Activated CD4-positive, CD25-positive, alpha-beta regulatory T cell (primary cell): Measurements from ENCODE around the gene ORC4.
"Not testable (repeated sequence)": the region's sequence is repeated elsewhere in the genome, so short reads cannot be mapped to it uniquely, and the experiment has no call there.

ENCODE experiments used
- DNase-seq, 4 experiments: peaks; one replicate each; lab custom pipeline; 2025; lab: John Stamatoyannopoulos, UW

ORC4 gene

DNA sequence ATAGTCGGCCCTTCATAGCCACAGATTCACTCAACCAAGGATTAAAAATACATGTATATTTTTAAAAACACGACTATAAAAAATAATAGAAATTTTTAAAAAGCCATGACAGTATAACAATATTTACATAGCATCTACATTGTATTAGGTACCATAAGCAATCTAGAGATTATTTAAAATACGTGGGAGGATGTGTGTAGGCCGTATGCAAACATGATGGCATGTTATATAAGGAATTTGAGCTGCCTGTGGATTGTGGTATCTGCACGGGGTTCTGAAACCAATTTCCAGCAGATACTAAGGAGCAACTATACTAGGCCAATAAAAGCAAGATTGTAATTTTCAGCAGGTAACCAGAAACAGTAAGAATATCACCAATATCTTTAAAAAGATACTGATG is 5.9 kb downstream of the ORC4 start:
- no peak for DNase-seq

DNA sequence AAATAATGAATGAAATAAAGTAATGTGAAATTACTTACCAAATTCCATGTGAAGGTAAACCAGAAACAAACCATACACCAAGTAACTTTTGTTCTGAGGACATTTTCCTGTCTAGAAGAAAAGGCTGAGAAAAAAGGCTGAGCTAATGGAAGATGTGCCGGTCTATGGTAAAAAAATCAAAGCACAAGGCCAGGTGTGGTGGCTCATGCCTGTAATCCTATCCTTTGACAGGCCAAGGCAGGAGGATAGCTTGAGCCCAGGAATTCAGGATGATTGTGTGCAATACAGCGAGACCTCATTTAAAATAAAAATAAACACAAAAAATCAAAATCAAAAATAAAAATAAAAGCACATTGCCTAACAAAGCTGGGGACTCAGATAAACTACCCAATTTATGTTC is 6.7 kb downstream of the ORC4 start:
- DNase-seq = no peak

DNA sequence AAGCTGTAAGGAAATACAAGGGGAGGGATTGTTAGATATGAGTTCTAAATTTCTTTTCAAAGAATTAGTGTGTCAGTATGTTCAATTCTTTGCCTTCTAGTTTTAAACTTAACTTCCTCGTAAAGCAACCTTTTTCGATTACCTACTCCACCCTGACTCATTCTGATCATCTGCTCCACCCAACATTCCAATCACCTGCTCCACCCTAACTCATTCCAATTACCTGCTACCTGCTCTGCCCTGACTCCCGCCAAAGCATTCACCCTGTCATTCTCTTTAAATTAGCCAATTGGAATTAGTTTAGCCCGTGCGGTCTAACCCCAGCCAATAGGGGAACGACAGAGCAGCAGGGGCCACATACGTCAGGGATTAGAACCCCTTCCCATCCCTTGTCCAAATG is 12.1 kb downstream of the ORC4 start:
- not testable (repeated sequence) for DNase-seq

DNA sequence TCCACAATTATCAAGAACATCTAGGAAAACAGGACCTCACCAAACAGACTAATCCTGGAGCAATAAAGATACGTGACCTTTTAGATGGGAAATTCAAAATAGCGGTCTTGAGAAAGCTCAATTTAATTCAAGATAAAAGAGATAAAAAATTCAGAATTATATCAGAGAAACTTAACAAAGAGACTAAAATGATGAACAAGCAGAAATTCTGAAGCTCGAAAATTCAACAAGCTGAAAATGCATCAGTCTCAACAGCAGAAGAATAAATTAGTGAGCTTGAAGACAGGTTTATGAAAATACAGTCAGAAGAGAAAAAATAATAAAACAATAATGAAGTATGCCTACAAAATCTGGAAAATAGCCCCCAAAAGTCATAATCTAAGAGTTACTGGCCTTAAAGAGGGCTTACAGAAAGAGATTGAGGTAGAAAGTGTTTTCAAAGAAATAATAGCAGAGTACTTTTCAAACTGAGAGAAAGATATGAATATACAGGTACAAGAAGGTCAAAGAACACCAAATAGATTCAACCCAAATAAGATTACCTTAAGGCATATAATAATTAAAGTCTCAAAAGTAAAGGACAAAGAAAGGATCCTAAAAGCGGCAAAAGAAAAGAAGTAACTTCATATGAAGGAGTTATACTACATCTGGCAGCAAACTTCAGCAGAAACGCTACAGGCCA is 13.2 kb downstream of the ORC4 start:
- no peak for DNase-seq

DNA sequence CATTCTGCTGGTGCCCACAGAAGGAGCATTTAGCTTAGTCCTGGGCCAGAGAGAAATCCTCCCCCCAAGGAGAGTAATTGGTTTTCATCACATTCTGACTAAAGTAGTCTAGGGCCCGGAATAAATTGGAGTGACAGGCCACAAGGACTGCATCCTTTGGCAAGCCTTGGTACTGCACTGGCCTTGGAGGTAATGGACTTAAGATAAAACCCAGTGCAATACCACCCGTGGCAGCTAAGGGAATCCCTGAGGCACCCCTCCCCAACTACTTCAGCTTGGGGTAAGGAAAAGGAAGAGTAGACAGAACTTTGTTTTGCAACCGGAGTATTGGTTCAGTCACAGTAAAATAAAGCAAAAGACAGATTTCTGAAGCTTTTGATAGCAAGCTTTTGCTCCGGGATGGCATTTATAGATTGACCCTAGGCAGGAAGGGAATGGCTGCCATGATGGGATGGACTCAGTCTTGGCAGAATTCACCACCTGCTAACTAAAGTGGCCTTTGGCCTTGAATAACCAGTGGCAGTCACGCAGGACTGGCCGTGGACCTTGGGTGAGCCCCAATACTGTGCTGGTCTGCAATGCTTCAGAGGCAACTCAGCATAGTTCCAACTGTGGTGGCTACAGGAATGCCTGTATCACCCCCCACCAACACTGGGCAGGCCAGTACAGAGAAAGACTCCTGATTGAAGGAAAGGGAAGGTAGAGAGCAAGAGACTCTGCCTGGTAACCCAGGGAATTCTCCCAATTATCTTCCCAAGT is 14.1 kb downstream of the ORC4 start:
- DNase-seq = no peak

DNA sequence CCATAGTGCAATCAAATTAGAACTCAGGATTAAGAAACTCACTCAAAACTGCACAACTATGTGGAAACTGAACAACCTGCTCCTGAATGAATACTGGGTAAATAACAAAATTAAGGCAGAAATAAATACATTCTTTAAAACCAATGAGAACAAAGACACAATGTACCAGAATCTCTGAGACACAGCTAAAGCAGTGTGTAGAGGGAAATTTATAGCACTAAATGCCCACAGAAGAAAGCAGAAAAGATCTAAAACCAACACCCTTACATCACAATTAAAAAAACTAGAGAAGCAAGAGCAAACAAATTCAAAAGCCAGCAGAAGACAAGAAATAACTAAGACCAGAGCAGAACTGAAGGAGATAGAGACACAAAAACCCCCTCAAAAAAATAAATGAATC is 18.1 kb downstream of the ORC4 start:
- not testable (repeated sequence) for DNase-seq

DNA sequence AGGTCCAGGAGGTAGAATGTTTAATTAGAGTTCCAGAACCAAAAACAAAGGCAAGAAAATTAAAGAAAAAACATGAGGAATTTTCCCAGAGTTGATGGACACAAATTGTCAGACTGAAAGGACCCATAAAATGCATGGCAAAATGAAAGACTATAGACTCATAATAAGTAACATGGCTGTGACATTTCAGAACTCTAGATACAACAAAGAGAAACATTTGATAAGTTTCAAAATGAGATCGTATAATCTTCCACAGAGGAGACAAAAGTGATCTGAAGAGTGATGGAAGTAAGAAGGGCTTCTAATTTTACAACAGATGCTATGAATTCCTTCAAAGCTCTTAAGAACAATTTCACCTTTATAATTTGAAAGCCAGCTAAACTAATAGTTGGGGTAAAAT is 20.4 kb downstream of the ORC4 start:
- DNase-seq = no peak

DNA sequence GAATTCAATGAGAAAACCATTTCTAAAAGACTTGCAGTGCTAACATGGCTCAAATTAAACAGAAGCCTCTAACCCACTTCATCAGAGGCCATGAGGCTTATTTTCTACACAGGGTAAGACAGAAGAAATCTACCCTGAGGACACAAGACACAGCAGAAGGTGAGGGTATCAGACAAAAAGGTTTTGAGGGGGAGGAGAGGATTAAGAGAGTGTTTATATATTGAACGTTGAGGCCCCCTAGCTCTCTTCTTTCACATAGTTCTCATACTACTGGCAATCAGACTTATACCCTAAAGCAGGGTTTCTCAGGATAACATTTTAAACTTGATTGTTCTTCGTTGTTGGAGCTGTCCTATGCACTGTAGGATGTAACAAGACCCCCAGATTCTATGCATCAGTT is 21.4 kb downstream of the ORC4 start:
- DNase-seq = no peak

DNA sequence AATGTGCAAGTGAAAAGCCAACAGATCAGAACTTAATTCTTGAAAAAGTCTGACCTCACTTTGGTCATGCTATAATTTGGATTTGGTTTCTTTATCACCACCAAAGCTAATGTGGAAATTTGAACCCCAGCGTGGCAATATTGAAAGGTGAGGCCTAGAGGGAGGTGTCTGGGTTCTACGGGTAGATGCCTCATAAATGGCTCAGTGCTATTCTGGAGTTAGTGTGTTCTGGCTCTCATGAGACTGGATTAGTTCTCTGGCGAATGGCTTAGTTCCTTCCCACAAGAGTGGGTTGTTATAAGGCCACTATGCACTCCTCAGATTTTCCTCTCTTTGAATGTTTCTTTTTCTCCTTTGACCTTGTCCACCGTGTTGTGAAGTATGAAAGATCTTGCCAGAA is 22.3 kb downstream of the ORC4 start:
- DNase-seq = no peak

DNA sequence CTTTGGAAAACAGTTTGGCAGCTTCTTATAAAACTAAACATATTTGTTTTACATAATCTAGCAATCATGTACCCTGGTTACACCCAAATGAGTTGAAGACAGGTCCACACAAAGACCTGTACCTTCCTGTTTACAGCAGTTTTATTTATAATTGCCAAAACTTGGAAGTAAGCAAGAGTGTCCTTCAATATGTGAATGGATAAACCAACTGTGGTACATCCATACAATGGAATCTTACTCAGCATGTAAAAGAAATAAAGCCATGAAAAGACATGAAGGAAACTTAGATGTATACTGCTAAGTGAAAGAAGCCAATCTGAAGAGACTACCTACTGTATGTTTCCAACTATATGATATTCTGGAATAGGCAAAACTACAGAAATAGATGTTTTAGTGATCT is 23.7 kb downstream of the ORC4 start:
- DNase-seq = no peak

DNA sequence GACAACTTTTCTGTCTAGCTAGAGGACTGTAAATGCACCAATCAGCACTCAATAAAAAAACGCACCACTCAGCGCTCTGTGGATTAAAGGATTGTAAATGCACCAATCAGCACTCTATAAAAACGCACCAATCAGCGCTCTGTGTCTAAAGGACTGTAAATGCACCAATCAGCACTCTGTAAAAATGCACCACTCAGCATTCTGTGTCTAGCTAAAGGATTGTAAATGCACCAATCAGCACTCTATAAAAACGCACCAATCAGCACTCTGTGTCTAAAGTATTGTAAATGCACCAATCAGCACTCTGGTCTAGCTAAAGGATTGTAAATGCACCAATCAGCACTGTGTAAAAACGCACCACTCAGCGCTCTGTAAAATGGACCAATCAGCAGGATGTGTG is 25.6 kb downstream of the ORC4 start:
- not testable (repeated sequence) for DNase-seq

DNA sequence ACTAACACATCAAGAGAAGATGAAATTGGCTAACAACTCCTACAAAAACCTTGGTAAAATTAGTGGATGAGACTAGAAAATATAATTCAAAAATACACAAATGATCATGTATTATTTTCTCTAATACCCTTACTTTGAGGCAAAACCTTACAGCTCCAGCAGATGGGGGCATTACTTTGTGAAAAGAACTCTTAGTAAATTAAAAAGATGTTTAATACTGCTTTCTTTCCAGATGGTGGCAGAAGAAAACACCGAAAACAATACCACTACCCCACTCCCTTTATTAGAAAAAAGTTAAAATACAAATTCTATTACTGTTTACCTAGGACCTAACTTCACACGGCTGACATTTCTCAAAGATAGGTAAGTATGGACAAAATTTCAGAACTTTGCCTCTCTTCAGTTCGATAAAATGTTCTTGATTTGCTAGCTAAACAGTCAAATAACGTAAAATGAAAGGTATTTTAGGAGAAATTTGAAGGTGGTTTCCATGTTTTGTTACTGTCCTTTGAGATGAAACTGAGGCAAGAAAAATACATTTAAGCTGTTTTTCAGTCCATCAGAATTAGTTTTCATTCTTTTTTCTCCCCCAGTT is 30.6 kb downstream of the ORC4 start:
- DNase-seq = peak in 1 of 4 experiments; percentile 1

DNA sequence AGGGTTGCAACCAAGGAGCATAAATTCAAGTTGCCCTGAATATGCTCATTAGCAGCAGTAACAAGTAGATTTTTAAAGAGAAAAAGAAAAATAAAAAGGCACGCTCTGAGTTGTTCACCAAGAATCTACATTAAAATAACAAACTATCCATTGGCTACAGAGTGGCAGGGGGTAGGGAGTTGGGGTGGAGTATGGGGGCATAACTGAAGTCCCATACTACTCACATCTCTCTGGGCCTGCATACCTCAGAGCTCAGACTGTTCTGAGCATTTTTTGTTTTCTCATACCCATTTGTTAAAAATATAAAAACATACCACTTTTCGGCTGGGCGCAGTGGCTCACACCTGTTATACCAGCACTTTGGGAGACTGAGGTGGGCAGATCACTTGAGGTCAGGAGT is 31.4 kb downstream of the ORC4 start:
- DNase-seq = no peak

DNA sequence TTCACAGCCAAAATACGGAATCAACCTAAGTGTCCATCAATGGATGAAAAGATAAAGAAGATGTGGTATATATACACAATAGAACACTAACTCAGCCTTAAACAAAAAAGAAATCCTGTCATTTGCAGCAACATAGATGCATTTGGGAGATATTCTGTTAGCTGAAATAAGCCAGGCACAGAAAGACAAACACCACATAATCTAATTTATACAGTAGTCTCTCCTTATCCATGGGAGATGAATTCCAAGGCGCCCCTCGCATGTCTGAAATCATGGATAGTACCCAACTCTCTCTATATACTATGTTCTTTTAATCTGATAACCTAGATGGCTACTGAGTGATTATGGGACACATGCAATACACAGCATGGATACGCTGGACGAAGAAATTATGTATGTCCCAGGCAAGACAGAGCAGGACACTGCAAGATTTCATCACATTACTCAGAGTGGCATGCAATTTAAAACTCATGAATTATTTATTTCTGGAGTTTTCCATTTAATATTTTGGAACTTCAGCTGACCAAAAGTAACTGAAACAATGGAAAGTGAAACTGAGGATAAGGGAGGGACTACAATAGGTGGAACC is 39.5 kb downstream of the ORC4 start:
- no peak for DNase-seq

DNA sequence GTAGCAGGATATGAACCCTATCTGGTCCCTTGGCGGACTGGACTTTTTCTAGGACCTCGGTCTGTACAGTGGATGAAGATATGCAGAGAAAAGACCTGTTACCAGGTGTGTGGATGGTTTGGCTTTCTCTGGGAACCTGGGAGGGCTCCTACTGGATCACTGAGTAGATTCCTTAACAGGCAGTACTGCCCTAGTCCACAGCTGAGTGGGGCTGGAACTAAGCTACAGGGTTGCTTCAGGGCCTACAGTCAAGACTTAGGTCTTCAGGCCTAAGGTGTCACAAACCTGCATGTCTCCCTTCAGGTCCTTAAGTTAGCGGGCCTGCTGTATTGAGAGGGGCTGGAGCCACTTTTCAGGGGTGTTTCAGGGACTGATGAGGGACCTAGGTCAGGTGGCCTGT is 42.9 kb downstream of the ORC4 start:
- DNase-seq = no peak

DNA sequence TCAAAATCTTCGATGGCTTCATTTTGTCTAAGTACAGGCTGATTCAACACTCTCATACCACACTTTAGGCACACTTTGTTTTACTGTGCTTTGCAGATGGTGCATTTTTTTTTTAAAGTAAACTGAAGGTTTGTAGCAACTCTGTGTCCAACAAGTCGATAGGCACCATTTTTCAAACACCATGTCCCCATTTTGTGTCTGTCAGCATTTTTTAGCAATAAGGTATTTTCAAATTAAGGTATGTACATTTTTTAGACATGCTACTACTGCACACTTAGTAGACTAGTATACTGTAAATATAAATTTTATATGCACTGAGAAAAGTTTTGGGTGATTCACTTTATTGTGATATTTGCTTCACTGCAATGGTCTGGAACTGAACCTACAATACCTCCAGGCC is 44.4 kb downstream of the ORC4 start:
- DNase-seq = no peak

DNA sequence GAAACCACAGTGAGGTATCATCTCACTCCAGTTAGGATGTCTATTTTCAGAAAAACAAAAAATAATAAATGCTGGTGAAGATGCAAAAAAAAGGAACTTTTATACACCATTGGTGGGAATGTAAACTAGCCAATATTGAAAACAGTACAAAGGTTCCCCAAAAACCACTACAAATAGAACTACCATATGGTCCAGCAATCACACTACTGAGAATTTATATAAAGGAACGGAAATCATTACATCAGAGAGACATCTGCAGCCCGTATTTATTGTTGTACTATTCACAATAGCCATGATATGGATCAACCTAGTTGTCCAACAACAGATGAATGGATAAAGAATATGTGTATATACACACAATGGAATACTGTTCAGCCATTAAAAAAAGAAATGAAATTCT is 52.0 kb downstream of the ORC4 start:
- DNase-seq = no peak

DNA sequence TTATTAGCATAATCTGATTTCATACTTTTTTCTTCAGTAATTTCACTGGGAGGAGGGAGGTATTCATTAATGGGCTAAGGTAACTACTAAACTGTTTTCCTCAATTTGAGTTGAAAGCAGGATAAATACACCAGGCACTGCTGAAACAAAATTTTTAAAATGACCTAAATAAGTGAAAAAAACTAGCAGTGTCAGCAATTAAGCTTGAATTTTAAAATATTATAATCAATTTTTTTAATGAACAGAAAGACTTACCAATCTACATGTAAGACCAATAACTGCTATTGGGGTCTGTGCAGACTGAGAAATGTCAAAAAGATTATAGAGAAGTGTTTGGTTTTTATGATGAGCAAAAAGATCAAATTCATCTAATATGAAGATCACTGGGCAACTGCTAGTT is 68.4 kb downstream of the ORC4 start:
- no peak for DNase-seq

DNA sequence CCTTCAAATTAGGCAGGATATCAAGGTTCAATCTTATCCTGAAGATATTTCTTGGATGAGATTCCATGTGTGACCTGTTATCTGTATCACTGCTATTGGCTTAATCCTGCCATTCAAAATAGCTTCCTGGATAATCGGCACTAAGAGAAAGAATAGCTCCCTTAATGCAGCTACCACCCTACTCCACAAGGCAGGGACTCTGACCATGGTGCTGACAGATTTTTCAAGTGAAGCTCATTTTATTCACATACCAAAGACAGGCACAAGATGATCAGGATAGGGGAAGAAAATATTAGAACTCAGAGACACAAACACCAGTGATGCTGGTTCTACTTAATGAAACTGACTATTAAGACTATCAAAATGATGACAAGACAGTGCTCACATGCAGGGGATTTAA is 74.9 kb downstream of the ORC4 start:
- DNase-seq = no peak

DNA sequence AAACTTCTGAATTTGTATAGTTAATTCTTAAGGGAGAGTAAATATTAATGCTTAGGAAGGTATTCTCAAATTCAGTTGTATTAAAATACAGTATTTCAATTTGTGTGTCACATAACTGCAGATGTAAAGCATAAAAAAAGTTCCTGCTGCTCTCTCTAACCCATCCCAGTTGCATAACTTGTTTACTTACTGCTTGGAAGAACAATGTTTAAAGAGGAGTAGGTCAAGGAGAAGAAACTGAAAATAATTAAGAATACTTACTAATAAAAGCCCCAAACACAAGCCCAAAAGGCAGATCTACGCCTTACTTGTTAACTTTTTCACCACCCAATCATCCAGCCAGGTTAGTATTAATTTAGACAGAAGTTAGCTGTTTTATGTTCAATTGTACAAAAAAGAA is 81.2 kb downstream of the ORC4 start:
- no peak for DNase-seq

DNA sequence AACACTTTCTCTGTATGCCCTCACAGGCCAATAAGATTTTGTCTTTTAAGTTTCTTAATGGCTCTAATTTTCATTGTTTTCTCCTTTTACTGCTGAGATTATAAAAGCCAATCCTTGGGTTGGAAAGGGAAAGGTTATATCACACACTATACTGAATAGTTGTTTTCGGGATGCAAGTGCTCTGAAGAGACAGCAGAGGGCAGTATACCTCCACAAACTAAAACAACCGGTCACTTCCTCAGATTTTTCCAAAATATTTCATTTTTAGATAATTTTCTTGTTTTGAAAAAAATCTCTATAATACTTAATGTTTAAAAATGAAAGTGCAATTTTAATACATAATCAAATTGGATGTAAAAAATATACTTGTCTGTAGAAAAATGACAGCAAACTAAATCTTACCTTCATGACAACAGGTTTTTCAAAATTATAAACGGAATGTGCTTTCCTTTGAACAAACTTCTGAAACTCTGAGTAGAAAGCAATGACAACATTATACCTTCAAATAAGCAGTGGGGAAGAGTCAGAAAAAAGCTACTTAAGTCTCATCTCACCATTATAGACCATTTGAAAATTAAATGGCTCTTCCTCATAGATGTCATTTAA is 82.7 kb downstream of the ORC4 start:
- DNase-seq = no peak

DNA sequence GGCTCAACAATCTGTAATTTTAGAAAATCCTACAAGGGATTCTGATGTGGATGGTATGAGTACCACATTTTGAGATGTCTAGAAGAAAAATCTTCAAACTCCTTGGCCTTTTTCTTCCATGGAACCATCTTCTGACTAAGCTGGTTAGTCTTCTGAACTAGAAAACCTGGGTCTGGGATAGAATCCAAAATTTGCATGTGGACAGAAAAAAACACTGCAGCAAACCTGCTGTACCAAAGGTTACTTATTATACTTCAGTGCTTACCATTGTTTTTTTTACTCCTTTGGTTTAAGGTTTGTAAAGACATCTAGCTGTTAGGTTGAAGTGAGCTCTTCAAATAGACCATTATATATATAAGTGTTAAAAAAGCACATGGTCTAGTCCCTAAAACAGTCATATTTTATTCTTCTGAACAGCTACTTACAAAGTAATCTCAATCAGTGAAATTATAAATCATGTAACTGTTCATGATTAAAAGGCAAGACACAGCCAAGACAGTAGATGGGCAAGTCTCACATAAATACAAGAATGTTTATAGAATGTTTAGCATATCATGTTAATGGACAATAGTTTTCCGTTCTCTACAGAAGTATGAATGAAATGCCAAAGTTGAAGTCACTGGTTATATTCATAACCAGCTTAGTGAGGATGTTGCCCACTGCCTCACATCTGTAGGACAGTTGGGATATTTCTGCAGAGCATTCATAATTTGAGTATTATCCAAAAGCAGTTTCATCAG is 85.5 kb downstream of the ORC4 start:
- DNase-seq = no peak
